ENCODE measurements around the gene SAMM50.

Gene SAMM50

DNA sequence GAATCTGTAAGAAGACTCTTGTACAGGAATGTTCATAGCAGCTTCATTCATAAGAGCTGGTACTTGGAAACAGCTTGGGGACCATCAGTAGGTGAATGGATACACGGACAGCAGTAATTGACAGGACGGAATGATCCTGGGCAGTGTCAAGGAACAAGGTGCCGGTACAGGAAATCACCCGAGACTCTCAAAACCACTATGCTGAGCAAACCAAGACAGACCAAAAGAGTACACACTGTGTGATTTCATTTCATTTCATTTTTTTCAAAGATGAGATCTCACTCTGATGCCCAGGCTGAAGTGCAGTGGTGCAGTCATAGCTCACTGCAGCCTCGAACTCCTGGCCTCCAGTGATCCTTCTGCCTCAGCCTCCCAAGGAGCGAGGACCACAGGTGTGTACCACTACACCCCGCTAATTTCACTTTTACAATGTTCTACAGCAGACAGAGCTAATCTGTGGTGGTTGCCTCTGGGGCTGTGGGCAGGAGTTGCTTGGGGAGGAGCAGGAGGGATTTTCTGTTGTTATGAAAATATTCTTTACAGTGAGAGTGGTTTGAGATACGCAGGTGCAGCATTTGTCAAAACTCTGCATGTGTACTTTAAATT lies 84.4 kb downstream of the SAMM50 start:
- no peak overlapping the region for H3K9ac ChIP-seq (ENCODE audit: low read depth, low read length)
- H3K27me3 ChIP-seq (ENCODE audit: control insufficient read depth, insufficient read depth, low read length): no peaks in the 10 kb centered on the region
- H3K4me1 ChIP-seq (ENCODE audit: control insufficient read depth, insufficient read depth, low read length): no peaks in the 10 kb centered on the region
- no peaks in the 10 kb centered on the region for H3K9me3 ChIP-seq (ENCODE audit: control insufficient read depth, insufficient read depth, low read length)
- no peak overlapping the region for H3K4me3 ChIP-seq (ENCODE audit: low read depth, low read length)
- H3K36me3 ChIP-seq (ENCODE audit: control insufficient read depth, insufficient read depth, low read length): no peaks in the 10 kb centered on the region

DNA sequence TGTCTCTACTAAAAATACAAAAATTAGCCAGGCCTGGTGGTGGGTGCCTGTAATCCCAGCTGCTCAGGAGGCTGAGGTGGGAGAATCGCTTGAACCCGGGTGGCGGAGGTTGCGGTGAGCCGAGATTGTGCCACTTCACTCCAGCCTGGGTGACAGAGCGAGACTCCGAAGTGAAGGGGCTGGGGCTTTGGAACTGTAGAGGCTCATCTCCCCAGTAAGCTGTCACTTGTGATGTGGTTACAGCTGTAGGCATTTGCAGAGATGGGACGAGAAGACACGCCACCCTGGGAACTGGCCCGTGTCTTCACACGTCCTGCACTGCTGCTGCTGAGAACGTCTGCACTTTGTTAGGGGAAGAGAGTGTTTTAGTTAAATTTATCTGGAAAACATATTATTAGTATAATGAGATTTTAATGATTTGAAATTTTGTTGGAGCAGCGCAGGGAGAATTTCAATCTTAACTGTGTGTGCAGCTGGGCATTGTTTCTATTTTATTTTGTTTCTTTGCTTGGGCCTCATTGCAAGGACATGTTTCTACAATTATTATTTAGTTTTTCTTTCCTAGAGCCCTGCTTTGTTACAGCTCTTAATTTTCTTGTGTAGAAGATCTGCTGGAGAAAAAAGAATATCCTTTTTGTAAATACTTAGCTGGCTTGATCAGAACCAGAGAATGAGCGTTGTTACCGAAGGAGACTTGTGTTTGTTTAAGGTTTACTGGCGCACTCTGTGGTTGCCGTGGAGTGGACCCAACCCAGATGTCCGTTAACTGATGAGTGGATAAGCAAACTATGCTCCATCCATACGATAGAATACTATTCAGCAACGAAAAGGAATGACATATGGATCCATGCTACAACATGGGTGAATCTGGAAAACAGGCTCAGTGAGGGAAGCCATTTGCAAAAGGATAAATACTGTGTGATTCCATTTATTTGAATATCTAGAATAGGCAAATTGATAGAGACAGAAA lies 87.3 kb downstream of the SAMM50 start:
- Histone ChIP-seq H3K9ac (ENCODE audit: low read depth, low read length) (no peak overlapping the region), H3K9me3 (ENCODE audit: control insufficient read depth, insufficient read depth, low read length) (no peaks in the 10 kb centered on the region), H3K36me3 (ENCODE audit: control insufficient read depth, insufficient read depth, low read length) (no peaks in the 10 kb centered on the region), H3K4me3 (ENCODE audit: low read depth, low read length) (no peak overlapping the region), H3K27me3 (ENCODE audit: control insufficient read depth, insufficient read depth, low read length) (no peaks in the 10 kb centered on the region), H3K4me1 (ENCODE audit: control insufficient read depth, insufficient read depth, low read length) (no peaks in the 10 kb centered on the region)

DNA sequence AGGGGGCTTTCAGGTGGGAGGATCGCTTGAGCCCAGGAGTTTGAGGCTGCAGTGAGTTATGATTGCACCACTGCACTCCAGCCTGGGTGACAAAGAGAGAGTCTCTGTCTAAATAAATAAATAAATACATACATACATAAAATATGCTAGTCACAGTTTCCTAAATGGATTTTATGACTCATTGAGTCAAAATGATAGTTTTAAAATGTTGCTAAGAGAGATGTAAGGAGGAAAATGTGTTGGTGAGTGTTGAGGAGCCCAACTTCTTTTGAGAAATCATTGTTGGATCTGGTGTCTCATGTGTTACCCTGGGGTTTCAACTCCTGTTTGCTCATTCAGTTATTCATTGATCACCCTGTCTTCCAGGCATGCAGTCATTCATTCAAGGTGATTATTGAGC lies 89.9 kb downstream of the SAMM50 start:
- H3K4me1 ChIP-seq (ENCODE audit: control insufficient read depth, insufficient read depth, low read length): no peaks in the 10 kb centered on the region
- no peak overlapping the region for H3K4me3 ChIP-seq (ENCODE audit: low read depth, low read length)
- H3K36me3 ChIP-seq (ENCODE audit: control insufficient read depth, insufficient read depth, low read length): no peaks in the 10 kb centered on the region
- H3K27me3 ChIP-seq (ENCODE audit: control insufficient read depth, insufficient read depth, low read length): no peaks in the 10 kb centered on the region
- H3K9me3 ChIP-seq (ENCODE audit: control insufficient read depth, insufficient read depth, low read length): no peaks in the 10 kb centered on the region
- no peak overlapping the region for H3K9ac ChIP-seq (ENCODE audit: low read depth, low read length)

All from iPS-15b (cell line).